ENCODE results near the gene KPNA4. TPM values are rescaled to one million over a fixed set of nuclear protein-coding genes. Genes with fewer than 3 reads are reported as not detected.
"Not testable (repeated sequence)": the region's sequence is repeated elsewhere in the genome, so short reads cannot be mapped to it uniquely, and the experiment has no call there.

KPNA4 gene
- total RNA-seq, 1 donor from 2014 or later: 61.6 TPM

- H3K36me3 ChIP-seq: no peaks in the 10 kb centered on the region
- ATAC-seq (no peak), DNase-seq (no peak)
- no peak for TF ChIP-seq CTCF (IDR thresholded peaks at IDR 0.05)
- H3K4me3 ChIP-seq: no peak overlapping the region
- no peak overlapping the region for H3K27ac ChIP-seq
- H3K9me3 ChIP-seq: no peaks in the 10 kb centered on the region
- intact Hi-C loops (cut with DNase I): no loop called here
- no peaks in the 10 kb centered on the region for H3K4me1 ChIP-seq
- H3K27me3 ChIP-seq (ENCODE audit: low read depth): no peaks in the 10 kb centered on the region
Measured at GRCh38 chr3:160464321-160464720, 101.0 kb downstream of the KPNA4 start.

- no peak for TF ChIP-seq CTCF (IDR thresholded peaks at IDR 0.05)
- Histone ChIP-seq H3K4me1 (no peaks in the 10 kb centered on the region), H3K9me3 (no peaks in the 10 kb centered on the region), H3K27ac (no peak overlapping the region), H3K36me3 (no peaks in the 10 kb centered on the region), H3K27me3 (ENCODE audit: low read depth) (no peaks in the 10 kb centered on the region), H3K4me3 (no peak overlapping the region)
- no peak for DNase-seq
- intact Hi-C loops (cut with DNase I): no loop called here
- ATAC-seq: no peak
Measured at GRCh38 chr3:160460033-160460432, 105.3 kb downstream of the KPNA4 start.

GRCh38 chr3:160459450-160459970, 105.9 kb downstream of the KPNA4 start:
- Histone ChIP-seq H3K4me3 (no peak overlapping the region), H3K9me3 (no peaks in the 10 kb centered on the region), H3K27me3 (ENCODE audit: low read depth) (no peaks in the 10 kb centered on the region), H3K27ac (no peak overlapping the region), H3K36me3 (no peaks in the 10 kb centered on the region), H3K4me1 (no peaks in the 10 kb centered on the region)
- DNase-seq: no peak
- TF ChIP-seq CTCF (IDR thresholded peaks at IDR 0.05): no peak
- ATAC-seq: no peak
- intact Hi-C loops (cut with DNase I): no loop called here

- no peaks in the 10 kb centered on the region for H3K9me3 ChIP-seq
- H3K27me3 ChIP-seq (ENCODE audit: low read depth): no peaks in the 10 kb centered on the region
- H3K4me1 ChIP-seq: no peaks in the 10 kb centered on the region
- ATAC-seq: no peak
- no peak overlapping the region for H3K4me3 ChIP-seq
- no peaks in the 10 kb centered on the region for H3K36me3 ChIP-seq
- no peak overlapping the region for H3K27ac ChIP-seq
- TF ChIP-seq CTCF (IDR thresholded peaks at IDR 0.05): no peak
- intact Hi-C loops (cut with DNase I): no loop called here
- no peak for DNase-seq
Measured at GRCh38 chr3:160458151-160458550, 107.2 kb downstream of the KPNA4 start.

- intact Hi-C loops (cut with DNase I): no loop called here
- Histone ChIP-seq H3K9me3 (no peaks in the 10 kb centered on the region), H3K4me1 (no peaks in the 10 kb centered on the region), H3K27me3 (ENCODE audit: low read depth) (no peaks in the 10 kb centered on the region), H3K36me3 (no peaks in the 10 kb centered on the region), H3K27ac (no peak overlapping the region), H3K4me3 (no peak overlapping the region)
- no peak for DNase-seq
- no peak for ATAC-seq
- TF ChIP-seq CTCF (IDR thresholded peaks at IDR 0.05): no peak
Measured at GRCh38 chr3:160455846-160456245, 109.5 kb downstream of the KPNA4 start.

GRCh38 chr3:160454995-160455394, 110.4 kb downstream of the KPNA4 start:
- H3K27me3 ChIP-seq (ENCODE audit: low read depth): no peaks in the 10 kb centered on the region
- no peak for TF ChIP-seq CTCF (IDR thresholded peaks at IDR 0.05)

GRCh38 chr3:160452251-160452650, 113.1 kb downstream of the KPNA4 start:
- H3K36me3 ChIP-seq; H3K4me1 ChIP-seq; H3K9me3 ChIP-seq; ATAC-seq; intact Hi-C loops (cut with DNase I); H3K27ac ChIP-seq; H3K4me3 ChIP-seq; DNase-seq; H3K27me3 ChIP-seq (ENCODE audit: low read depth): not testable (repeated sequence)

More at GRCh38 chr3:160454995-160455394, 110.4 kb downstream of the KPNA4 start:
- Histone ChIP-seq H3K9me3 (no peaks in the 10 kb centered on the region), H3K27ac (no peak overlapping the region), H3K36me3 (no peaks in the 10 kb centered on the region), H3K4me1 (peaks cover 4% of the 10 kb centered on the region), H3K4me3 (no peak overlapping the region)
- no peak for ATAC-seq
- no peak for DNase-seq
- intact Hi-C loops (cut with DNase I): no loop called here

All from lower lobe of right lung (tissue), 2 donors.